ENCODE data around the gene HMCN2.

The HMCN2 gene

DNA sequence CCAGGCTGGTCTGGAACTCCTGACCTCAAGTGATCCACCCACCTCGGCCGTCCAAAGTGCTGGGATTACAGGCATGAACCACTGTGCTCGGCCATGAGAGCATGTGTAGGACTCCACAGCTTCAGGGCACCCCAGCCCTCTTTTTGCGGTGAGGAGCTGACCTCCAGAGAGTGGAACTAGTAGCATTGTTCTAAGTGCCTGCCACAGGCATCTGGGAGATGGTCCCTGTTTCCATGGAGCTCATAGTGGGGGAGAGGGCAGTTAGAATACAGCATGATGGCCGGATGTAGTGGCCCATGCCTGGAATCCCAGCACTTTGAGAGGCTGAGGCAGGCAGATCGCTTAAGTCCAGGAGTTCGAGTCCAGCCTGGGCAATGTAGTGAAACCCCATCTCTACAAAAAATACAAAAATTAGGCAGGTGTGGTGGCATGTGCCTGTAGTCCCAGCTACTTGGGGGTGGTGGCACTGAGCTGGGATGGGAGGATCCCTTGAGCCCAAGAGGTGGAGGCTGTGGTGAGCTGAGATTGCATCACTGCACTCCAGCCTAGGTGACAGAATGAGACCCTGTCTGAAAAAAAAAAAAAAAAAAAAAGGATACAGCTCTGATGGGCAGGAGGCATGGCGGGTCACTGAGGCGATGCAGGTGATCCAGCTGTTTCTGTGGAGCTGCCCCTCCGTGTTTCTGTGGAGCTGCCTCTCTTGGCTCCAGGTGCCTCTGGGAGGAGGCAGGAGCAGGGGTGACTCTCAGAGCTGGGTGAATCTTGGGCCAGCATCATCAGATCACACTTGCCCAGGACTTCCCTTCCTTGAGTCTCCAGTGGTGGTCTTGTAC lies 183.4 kb downstream of the HMCN2 start:
- peaks cover 38 to 42% of the 10 kb centered on the region in 2 donors for H3K4me1 ChIP-seq (ENCODE audit: control insufficient read depth in 2 of 2, insufficient read depth in 2 of 2, low read length in 2 of 2)
- no peaks in the 10 kb centered on the region for H3K36me3 ChIP-seq (ENCODE audit: control insufficient read depth in 2 of 2, insufficient read depth in 2 of 2, low read length in 2 of 2)
- no peak overlapping the region for H3K27ac ChIP-seq (ENCODE audit: low read depth in 2 of 2, low read length in 2 of 2)
- H3K4me3 ChIP-seq (ENCODE audit: low read length in 2 of 2) = no peak overlapping the region
- H3K9me3 ChIP-seq (ENCODE audit: control insufficient read depth in 2 of 2, low read length in 2 of 2) = no peaks in the 10 kb centered on the region
- H3K27me3 ChIP-seq (ENCODE audit: control insufficient read depth in 2 of 2, insufficient read depth in 2 of 2, low read length in 2 of 2) = no peaks in the 10 kb centered on the region
- H3K9ac ChIP-seq (ENCODE audit: low read depth in 1 of 2, low read length in 2 of 2) = no peak overlapping the region

DNA sequence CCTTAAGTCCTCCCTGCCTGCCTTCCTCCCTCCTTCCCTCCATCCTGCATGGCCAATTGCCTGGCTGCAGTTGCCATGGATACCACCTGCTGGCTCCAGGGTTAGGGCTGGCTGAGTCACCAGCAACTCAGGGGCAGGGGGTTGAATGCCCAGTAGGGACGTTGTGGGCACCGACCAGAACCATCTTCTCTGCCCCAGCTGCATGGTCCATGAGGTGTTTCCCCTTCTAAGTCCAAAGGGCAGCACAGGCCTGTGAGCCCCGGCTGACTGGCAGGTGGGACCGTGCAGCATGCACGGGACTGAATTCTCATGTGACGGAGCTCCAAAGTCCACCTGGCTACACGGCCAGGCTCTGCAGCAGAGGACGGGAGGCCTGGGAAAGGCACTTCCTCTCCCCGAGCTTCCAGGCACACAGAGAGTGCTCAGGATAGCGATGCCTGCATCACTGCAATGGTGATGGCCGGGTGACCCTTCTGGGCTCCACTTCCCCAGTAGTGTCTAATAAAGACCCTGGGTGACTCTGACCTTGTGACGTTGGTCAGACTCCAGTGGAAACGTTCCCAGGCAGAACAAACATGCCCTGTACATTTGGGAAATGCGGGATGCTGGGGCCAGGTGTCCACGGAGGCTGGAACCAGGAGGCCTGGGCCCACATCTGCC lies 184.9 kb downstream of the HMCN2 start:
- Histone ChIP-seq H3K27ac (ENCODE audit: low read depth in 2 of 2, low read length in 2 of 2) (peak overlapping the region; percentile 35 to 46), H3K36me3 (ENCODE audit: control insufficient read depth in 2 of 2, insufficient read depth in 2 of 2, low read length in 2 of 2) (peaks cover 0 to 9% of the 10 kb centered on the region in 2 donors), H3K27me3 (ENCODE audit: control insufficient read depth in 2 of 2, insufficient read depth in 2 of 2, low read length in 2 of 2) (no peaks in the 10 kb centered on the region), H3K9ac (ENCODE audit: low read depth in 1 of 2, low read length in 2 of 2) (peak overlapping the region in 1 of 2 donors; percentile 42), H3K4me3 (ENCODE audit: low read length in 2 of 2) (peak overlapping the region in 1 of 2 donors; percentile 33), H3K9me3 (ENCODE audit: control insufficient read depth in 2 of 2, low read length in 2 of 2) (no peaks in the 10 kb centered on the region), H3K4me1 (ENCODE audit: control insufficient read depth in 2 of 2, insufficient read depth in 2 of 2, low read length in 2 of 2) (peaks cover 36 to 39% of the 10 kb centered on the region in 2 donors)

DNA sequence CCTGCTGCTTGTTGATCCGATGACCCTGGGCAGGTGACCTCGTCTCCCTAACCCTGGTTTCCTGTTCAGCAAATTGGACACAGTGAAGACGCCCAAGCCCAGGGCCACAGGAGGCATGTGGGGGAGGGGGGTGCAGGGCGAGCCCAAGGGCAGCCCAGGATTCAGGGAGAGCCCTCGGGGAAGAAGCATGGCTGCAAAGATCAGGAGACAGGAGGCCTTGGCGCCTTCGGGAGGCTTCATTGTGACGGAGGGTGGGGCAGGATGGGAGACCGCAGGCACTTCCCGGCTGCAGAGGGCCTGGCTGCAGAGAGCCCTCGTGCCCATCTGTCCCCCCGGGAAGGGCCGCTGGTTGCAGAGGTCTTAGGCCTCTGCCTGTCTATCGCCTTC lies 185.4 kb downstream of the HMCN2 start:
- H3K27ac ChIP-seq (ENCODE audit: low read depth in 2 of 2, low read length in 2 of 2) = peak overlapping the region; percentile 35 to 46
- H3K9ac ChIP-seq (ENCODE audit: low read depth in 1 of 2, low read length in 2 of 2) = peak overlapping the region in 1 of 2 donors; percentile 20
- H3K4me1 ChIP-seq (ENCODE audit: control insufficient read depth in 2 of 2, insufficient read depth in 2 of 2, low read length in 2 of 2) = peaks cover 32 to 34% of the 10 kb centered on the region in 2 donors
- no peaks in the 10 kb centered on the region for H3K27me3 ChIP-seq (ENCODE audit: control insufficient read depth in 2 of 2, insufficient read depth in 2 of 2, low read length in 2 of 2)
- peaks cover 0 to 13% of the 10 kb centered on the region in 2 donors for H3K36me3 ChIP-seq (ENCODE audit: control insufficient read depth in 2 of 2, insufficient read depth in 2 of 2, low read length in 2 of 2)
- no peaks in the 10 kb centered on the region for H3K9me3 ChIP-seq (ENCODE audit: control insufficient read depth in 2 of 2, low read length in 2 of 2)
- H3K4me3 ChIP-seq (ENCODE audit: low read length in 2 of 2) = peak overlapping the region in 1 of 2 donors; percentile 33

DNA sequence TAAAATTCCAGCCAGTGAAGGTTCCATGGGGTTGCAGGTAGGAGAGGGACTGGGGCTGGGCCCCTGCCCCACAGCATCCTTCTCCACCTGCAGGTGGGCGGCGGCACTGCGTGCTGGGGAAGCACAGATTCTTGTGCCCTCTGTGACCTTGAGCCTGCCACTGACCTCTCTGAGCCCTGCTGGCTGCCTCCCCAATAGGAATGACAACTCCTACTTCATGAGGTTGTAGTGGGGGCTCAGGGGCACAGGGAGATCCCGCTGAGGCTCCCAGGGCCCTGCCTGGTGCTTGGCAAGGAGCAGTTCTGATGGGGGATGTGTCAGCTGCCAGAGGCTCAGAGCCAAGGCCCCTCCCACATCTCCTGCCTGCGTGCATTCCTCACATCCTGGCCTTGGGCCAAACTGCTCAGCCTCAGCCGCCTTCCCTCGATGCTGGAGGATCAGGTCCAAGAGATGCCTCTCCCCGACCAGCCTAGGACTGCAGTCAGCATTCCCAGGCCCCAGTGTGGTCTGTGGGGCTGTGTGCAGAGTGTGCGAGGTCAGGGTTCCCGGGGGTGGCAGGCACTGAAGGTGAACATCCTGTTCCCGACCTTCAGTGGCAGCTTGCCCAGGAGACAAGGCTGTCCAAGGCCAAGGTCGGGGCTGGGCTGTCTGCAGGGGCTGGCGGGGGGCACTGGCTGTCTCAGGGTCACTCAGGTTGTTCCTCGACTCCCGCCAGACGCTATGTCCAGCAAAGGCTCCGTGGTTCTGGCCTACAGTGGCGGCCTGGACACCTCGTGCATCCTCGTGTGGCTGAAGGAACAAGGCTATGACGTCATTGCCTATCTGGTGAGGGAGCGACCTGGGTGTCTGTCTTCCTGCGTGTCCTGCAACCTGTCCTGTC lies 186.2 kb downstream of the HMCN2 start:
- H3K4me1 ChIP-seq (ENCODE audit: control insufficient read depth in 2 of 2, insufficient read depth in 2 of 2, low read length in 2 of 2) = peaks cover 26% of the 10 kb centered on the region in 2 donors
- H3K36me3 ChIP-seq (ENCODE audit: control insufficient read depth in 2 of 2, insufficient read depth in 2 of 2, low read length in 2 of 2) = peaks cover 0 to 13% of the 10 kb centered on the region in 2 donors
- no peak overlapping the region for H3K27ac ChIP-seq (ENCODE audit: low read depth in 2 of 2, low read length in 2 of 2)
- H3K27me3 ChIP-seq (ENCODE audit: control insufficient read depth in 2 of 2, insufficient read depth in 2 of 2, low read length in 2 of 2) = no peaks in the 10 kb centered on the region
- no peaks in the 10 kb centered on the region for H3K9me3 ChIP-seq (ENCODE audit: control insufficient read depth in 2 of 2, low read length in 2 of 2)
- peak overlapping the region in 1 of 2 donors; percentile 8 for H3K9ac ChIP-seq (ENCODE audit: low read depth in 1 of 2, low read length in 2 of 2)
- H3K4me3 ChIP-seq (ENCODE audit: low read length in 2 of 2) = no peak overlapping the region

DNA sequence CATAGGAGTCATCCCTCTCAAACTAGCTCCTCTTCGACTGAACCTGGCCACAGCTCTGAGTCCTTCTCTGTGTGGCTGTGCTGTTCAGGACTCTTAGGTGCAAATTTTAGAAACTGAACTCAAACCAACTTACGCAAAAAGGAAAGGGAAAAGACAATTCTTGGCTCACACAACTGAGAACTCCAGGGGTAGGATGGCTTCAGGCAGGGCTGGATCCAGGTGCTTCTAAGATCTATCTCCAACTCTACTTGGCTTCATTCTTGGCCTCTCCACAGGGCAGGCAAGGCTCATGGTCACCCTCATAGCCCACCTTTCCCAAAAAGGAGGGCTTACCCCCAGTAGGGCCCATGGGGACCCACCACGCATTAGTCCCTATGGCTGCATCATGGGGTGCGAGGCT lies 187.3 kb downstream of the HMCN2 start:
- H3K4me3 ChIP-seq (ENCODE audit: low read length in 2 of 2) = no peak overlapping the region
- H3K27me3 ChIP-seq (ENCODE audit: control insufficient read depth in 2 of 2, insufficient read depth in 2 of 2, low read length in 2 of 2) = no peaks in the 10 kb centered on the region
- H3K9me3 ChIP-seq (ENCODE audit: control insufficient read depth in 2 of 2, low read length in 2 of 2) = no peaks in the 10 kb centered on the region
- H3K9ac ChIP-seq (ENCODE audit: low read depth in 1 of 2, low read length in 2 of 2) = no peak overlapping the region
- H3K27ac ChIP-seq (ENCODE audit: low read depth in 2 of 2, low read length in 2 of 2) = no peak overlapping the region
- peaks cover 19 to 22% of the 10 kb centered on the region in 2 donors for H3K4me1 ChIP-seq (ENCODE audit: control insufficient read depth in 2 of 2, insufficient read depth in 2 of 2, low read length in 2 of 2)
- peaks cover 0 to 13% of the 10 kb centered on the region in 2 donors for H3K36me3 ChIP-seq (ENCODE audit: control insufficient read depth in 2 of 2, insufficient read depth in 2 of 2, low read length in 2 of 2)

DNA sequence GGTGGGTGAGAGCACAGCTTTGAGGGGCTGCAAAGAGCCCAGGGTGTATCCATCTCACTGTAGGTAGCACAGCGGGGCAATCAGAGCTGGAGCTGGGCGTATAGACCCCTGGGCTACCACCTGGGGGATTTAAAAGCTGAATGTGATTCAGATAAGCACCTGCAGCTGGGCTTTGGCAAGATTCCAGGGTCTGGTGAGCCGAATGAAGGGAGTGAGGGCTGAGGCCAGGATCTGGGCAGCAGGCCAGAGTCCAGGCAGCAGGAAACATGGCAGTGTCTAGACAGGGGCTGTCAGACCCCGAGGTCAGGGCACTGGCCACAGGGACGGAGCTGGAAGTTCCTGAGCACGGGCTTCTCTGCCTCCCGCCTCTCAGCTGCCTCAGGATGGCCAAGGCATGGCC lies 187.9 kb downstream of the HMCN2 start:
- Histone ChIP-seq H3K4me1 (ENCODE audit: control insufficient read depth in 2 of 2, insufficient read depth in 2 of 2, low read length in 2 of 2) (peaks cover 19 to 22% of the 10 kb centered on the region in 2 donors), H3K27ac (ENCODE audit: low read depth in 2 of 2, low read length in 2 of 2) (no peak overlapping the region)

DNA sequence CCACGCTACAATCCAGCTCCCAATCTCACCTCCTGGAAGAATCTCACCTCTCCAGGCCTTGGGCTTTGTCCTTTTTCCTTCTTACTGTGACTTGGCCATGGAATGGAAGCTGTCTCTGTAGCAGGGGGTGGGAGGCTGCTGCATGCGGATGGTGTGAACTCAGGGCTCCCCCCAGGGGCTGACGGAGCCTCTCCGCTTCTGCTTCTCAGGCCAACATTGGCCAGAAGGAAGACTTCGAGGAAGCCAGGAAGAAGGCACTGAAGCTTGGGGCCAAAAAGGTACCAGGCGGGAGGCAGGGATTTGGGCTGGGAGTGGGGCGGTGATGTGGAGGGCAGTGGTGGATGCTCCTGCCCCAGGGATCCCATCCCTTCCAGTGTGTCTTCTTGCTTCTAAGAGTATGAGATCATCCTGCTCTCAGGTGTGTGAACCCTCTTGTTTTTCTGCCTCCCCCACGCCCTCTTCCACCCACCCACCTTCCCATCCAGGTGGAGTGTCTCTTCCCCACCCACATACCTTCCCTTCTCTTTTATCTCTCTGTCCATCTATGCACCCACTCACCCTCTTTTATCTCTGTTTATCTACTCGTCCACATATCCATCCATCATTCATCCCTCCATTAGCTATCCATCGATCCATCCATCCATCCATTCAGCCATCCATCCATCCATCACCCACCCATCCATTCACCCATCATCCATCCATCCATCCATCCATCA lies 188.7 kb downstream of the HMCN2 start:
- Histone ChIP-seq H3K36me3 (ENCODE audit: control insufficient read depth in 2 of 2, insufficient read depth in 2 of 2, low read length in 2 of 2) (peaks cover 0 to 13% of the 10 kb centered on the region in 2 donors), H3K4me3 (ENCODE audit: low read length in 2 of 2) (no peak overlapping the region), H3K9ac (ENCODE audit: low read depth in 1 of 2, low read length in 2 of 2) (no peak overlapping the region), H3K27me3 (ENCODE audit: control insufficient read depth in 2 of 2, insufficient read depth in 2 of 2, low read length in 2 of 2) (no peaks in the 10 kb centered on the region), H3K4me1 (ENCODE audit: control insufficient read depth in 2 of 2, insufficient read depth in 2 of 2, low read length in 2 of 2) (peaks cover 19 to 22% of the 10 kb centered on the region in 2 donors), H3K9me3 (ENCODE audit: control insufficient read depth in 2 of 2, low read length in 2 of 2) (no peaks in the 10 kb centered on the region), H3K27ac (ENCODE audit: low read depth in 2 of 2, low read length in 2 of 2) (no peak overlapping the region)

More for the DNA sequence above, 187.9 kb downstream of the HMCN2 start:
- H3K27me3 ChIP-seq (ENCODE audit: control insufficient read depth in 2 of 2, insufficient read depth in 2 of 2, low read length in 2 of 2) = no peaks in the 10 kb centered on the region
- peaks cover 0 to 13% of the 10 kb centered on the region in 2 donors for H3K36me3 ChIP-seq (ENCODE audit: control insufficient read depth in 2 of 2, insufficient read depth in 2 of 2, low read length in 2 of 2)
- H3K9me3 ChIP-seq (ENCODE audit: control insufficient read depth in 2 of 2, low read length in 2 of 2) = no peaks in the 10 kb centered on the region
- no peak overlapping the region for H3K9ac ChIP-seq (ENCODE audit: low read depth in 1 of 2, low read length in 2 of 2)
- no peak overlapping the region for H3K4me3 ChIP-seq (ENCODE audit: low read length in 2 of 2)

DNA sequence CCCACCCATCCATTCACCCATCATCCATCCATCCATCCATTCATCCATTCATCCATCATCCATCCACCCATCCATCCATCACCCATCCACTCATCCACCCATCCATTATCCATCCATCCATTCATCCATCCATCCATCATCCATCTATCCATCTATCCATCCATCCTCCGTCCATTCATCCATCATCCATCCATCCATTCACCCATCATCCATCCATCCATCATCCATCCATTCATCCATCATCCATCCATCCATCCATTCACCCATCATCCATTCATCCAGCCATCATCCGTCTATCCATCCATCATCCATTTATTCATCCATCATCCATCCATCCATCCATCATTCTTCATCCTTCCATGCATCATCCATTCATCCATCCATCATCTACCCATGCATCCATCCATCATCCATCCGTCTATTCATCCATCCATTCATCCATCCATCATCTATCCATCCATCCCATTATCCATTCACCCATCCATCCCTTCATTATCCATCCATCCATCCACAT lies 189.3 kb downstream of the HMCN2 start:
- Histone ChIP-seq H3K4me3 (ENCODE audit: low read length in 2 of 2) (no peak overlapping the region), H3K27me3 (ENCODE audit: control insufficient read depth in 2 of 2, insufficient read depth in 2 of 2, low read length in 2 of 2) (no peaks in the 10 kb centered on the region), H3K4me1 (ENCODE audit: control insufficient read depth in 2 of 2, insufficient read depth in 2 of 2, low read length in 2 of 2) (peaks cover 19 to 22% of the 10 kb centered on the region in 2 donors), H3K9ac (ENCODE audit: low read depth in 1 of 2, low read length in 2 of 2) (no peak overlapping the region), H3K27ac (ENCODE audit: low read depth in 2 of 2, low read length in 2 of 2) (no peak overlapping the region), H3K36me3 (ENCODE audit: control insufficient read depth in 2 of 2, insufficient read depth in 2 of 2, low read length in 2 of 2) (peaks cover 0 to 13% of the 10 kb centered on the region in 2 donors), H3K9me3 (ENCODE audit: control insufficient read depth in 2 of 2, low read length in 2 of 2) (no peaks in the 10 kb centered on the region)

DNA sequence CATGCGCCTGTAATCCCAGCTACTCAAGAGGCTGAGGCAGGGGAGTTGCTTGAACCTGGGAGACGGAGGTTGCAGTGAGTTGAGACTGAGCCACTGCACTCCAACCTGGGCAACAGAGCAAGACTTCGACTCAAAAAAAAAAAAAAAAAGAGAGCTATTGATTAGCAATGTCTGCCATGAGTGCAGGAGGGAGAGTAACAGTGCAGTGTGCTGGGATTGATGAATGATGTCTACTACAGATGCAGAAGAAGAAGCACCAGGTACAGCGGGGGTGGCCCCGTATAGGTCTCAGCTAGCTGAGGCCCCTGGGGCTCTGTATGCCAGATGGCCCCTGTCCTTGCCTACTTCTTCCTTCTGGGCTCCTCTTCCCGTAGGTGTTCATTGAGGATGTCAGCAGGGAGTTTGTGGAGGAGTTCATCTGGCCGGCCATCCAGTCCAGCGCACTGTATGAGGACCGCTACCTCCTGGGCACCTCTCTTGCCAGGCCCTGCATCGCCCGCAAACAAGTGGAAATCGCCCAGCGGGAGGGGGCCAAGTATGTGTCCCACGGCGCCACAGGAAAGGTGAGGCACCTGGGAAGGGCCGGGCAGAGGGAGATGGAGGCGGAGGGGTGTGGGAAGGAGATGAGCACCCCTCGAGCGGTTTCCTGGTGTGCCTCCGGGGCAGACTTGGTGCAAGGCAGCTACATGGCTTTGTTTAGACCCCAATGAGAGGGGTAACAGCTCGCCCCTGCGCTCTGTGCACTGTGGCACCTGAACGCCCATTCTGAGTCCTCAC lies 192.7 kb downstream of the HMCN2 start:
- H3K27me3 ChIP-seq (ENCODE audit: control insufficient read depth in 2 of 2, insufficient read depth in 2 of 2, low read length in 2 of 2) = no peaks in the 10 kb centered on the region
- peaks cover 0 to 13% of the 10 kb centered on the region in 2 donors for H3K36me3 ChIP-seq (ENCODE audit: control insufficient read depth in 2 of 2, insufficient read depth in 2 of 2, low read length in 2 of 2)
- H3K4me1 ChIP-seq (ENCODE audit: control insufficient read depth in 2 of 2, insufficient read depth in 2 of 2, low read length in 2 of 2) = no peaks in the 10 kb centered on the region
- H3K4me3 ChIP-seq (ENCODE audit: low read length in 2 of 2) = no peak overlapping the region
- H3K27ac ChIP-seq (ENCODE audit: low read depth in 2 of 2, low read length in 2 of 2) = no peak overlapping the region
- no peak overlapping the region for H3K9ac ChIP-seq (ENCODE audit: low read depth in 1 of 2, low read length in 2 of 2)
- H3K9me3 ChIP-seq (ENCODE audit: control insufficient read depth in 2 of 2, low read length in 2 of 2) = no peaks in the 10 kb centered on the region

All from mucosa of rectum (tissue), 2 donors.